H1 (cell line): ENCODE results near the gene PDE4C. TPM values are rescaled to one million over a fixed set of nuclear protein-coding genes. Genes with fewer than 3 reads are reported as not detected.

Source experiments
- CTCF ChIA-PET: fragments of 300-600 bp; sonication (Branson Sonifier 250); formaldehyde crosslinking; loops from one replicate; lab custom pipeline; 2021; ENCODE audit not compliant: partially characterized antibody; lab: Charles Lee
- POLR2A ChIA-PET: fragments of 300-600 bp; sonication (Branson Sonifier 250); formaldehyde crosslinking; loops from one replicate; lab custom pipeline; 2021; ENCODE audit warnings: inconsistent platforms; ENCODE audit not compliant: partially characterized antibody; lab: Charles Lee
- DNase-seq, 2 experiments: peaks; one replicate each; pipeline versions ENCODE4 v3.0.0 to v3.0.0-alpha.2; 2010 to 2022; ENCODE audit warnings: low spot score in 2 of 2, low read depth in 1 of 2, mixed read lengths in 1 of 2
- FAIRE-seq: peaks from 2 replicates; lab custom pipeline; 2011; peaks lifted over from hg19 to GRCh38; lab: Jason Lieb, UNC
- H2AFZ ChIP-seq: 2 replicates; pipeline ENCODE4 v1.8.1; 2012; ENCODE audit warnings: low read length, inconsistent platforms
- H2AK5ac ChIP-seq: 2 replicates; pipeline ENCODE4 v1.6.1; 2013; ENCODE audit warnings: low read depth, low read length
- H2BK120ac ChIP-seq: replicated peaks from 2 replicates; pipeline ENCODE3; 2013; ENCODE audit warnings: low read depth, low read length, inconsistent platforms
- H2BK12ac ChIP-seq: 2 replicates; pipeline ENCODE4 v1.6.1; 2013; ENCODE audit warnings: low read depth, low read length
- H2BK15ac ChIP-seq: 2 replicates; pipeline ENCODE4 v1.6.1; 2013; ENCODE audit warnings: low read length
- H2BK20ac ChIP-seq: 2 replicates; pipeline ENCODE4 v1.6.1; 2013; ENCODE audit warnings: low read length
- H2BK5ac ChIP-seq: 2 replicates; pipeline ENCODE4 v1.6.1; 2013; ENCODE audit warnings: low read depth, low read length
- H3K14ac ChIP-seq: 2 replicates; pipeline ENCODE4 v1.6.1; 2013; ENCODE audit warnings: inconsistent platforms; ENCODE audit not compliant: insufficient read length
- H3K18ac ChIP-seq: 2 replicates; pipeline ENCODE4 v1.6.1; 2013; ENCODE audit warnings: low read length; ENCODE audit errors: extremely low read depth
- H3K23ac ChIP-seq: 2 replicates; pipeline ENCODE4 v1.6.1; 2013; ENCODE audit warnings: inconsistent platforms; ENCODE audit not compliant: insufficient read length
- H3K23me2 ChIP-seq: 2 replicates; pipeline ENCODE4 v1.6.1; 2013; ENCODE audit warnings: low read depth, low read length
- H3K27ac ChIP-seq: 2 replicates; pipeline ENCODE4 v1.6.1; 2011; ENCODE audit warnings: low read depth, low read length, inconsistent platforms
- H3K27me3 ChIP-seq, 4 experiments: replicated peaks in 1 of 4; 1 replicate in 1 of 4; 2 replicates in 3 of 4; pipeline versions ENCODE4 v1.6.1 to v1.8.1; 2011 to 2013; ENCODE audit warnings: low read length in 3 of 4, mild to moderate bottlenecking in 3 of 4, inconsistent platforms in 2 of 4, mixed read lengths in 2 of 4, moderate library complexity in 1 of 4; ENCODE audit not compliant: control insufficient read depth in 3 of 4, insufficient read depth in 3 of 4; ENCODE audit errors: extremely low read depth in 1 of 4
- H3K36me3 ChIP-seq, 4 experiments: 2 replicates each; pipeline versions ENCODE4 v1.6.1 to v1.8.1; 2011 to 2013; ENCODE audit warnings: mild to moderate bottlenecking in 4 of 4, low read length in 3 of 4, moderate library complexity in 2 of 4, control low read depth in 1 of 4, inconsistent platforms in 1 of 4; ENCODE audit not compliant: insufficient read depth in 4 of 4, control insufficient read depth in 2 of 4
- H3K4ac ChIP-seq: replicated peaks from 2 replicates; pipeline ENCODE3; 2013; ENCODE audit warnings: low read length, low read depth, mixed read lengths, inconsistent platforms; ENCODE audit not compliant: insufficient read length
- H3K4me1 ChIP-seq, 4 experiments: replicated peaks in 1 of 4; 1 replicate in 1 of 4; 2 replicates in 3 of 4; pipeline versions ENCODE4 v1.6.1 to v1.8.1; 2011 to 2013; ENCODE audit warnings: low read length in 3 of 4, inconsistent platforms in 2 of 4, mixed read lengths in 1 of 4; ENCODE audit not compliant: insufficient read depth in 4 of 4, control insufficient read depth in 3 of 4
- H3K4me2 ChIP-seq, 2 experiments: 2 replicates each; pipeline versions ENCODE4 v1.6.1 to v1.8.1; 2011 to 2013; ENCODE audit warnings: low read depth in 2 of 2, low read length in 2 of 2, control low read depth in 1 of 2, inconsistent platforms in 1 of 2, mild to moderate bottlenecking in 1 of 2; ENCODE audit not compliant: insufficient read depth in 1 of 2
- H3K4me3 ChIP-seq, 4 experiments: fragments of 200-600, 300-600 bp in 1 of 4; sonication (generic), shearing (Covaris generic), sonication (Bioruptor Twin) in 1 of 4; 2 replicates each; pipeline versions ENCODE4 v1.5.1 to v1.8.1; 2011 to 2016; ENCODE audit warnings: low read length in 4 of 4, low read depth in 3 of 4, control low read depth in 2 of 4, inconsistent platforms in 2 of 4, mild to moderate bottlenecking in 2 of 4, mixed read lengths in 1 of 4, moderate library complexity in 1 of 4; ENCODE audit not compliant: insufficient read depth in 2 of 4; ENCODE audit errors: extremely low read depth in 1 of 4
- H3K56ac ChIP-seq: replicated peaks from 2 replicates; pipeline ENCODE3; 2013; ENCODE audit warnings: low read depth, mild to moderate bottlenecking, mixed read lengths, low read length, inconsistent platforms; ENCODE audit not compliant: insufficient read length
- H3K79me1 ChIP-seq: 2 replicates; pipeline ENCODE4 v1.6.1; 2013; ENCODE audit warnings: low read depth, low read length, control low read depth
- H3K79me2 ChIP-seq, 2 experiments: 2 replicates each; pipeline versions ENCODE4 v1.6.1 to v1.8.1; 2012 to 2013; ENCODE audit warnings: low read length in 2 of 2, mild to moderate bottlenecking in 2 of 2, inconsistent platforms in 1 of 2; ENCODE audit not compliant: insufficient read depth in 2 of 2, control insufficient read depth in 1 of 2
- H3K9ac ChIP-seq, 4 experiments: replicated peaks in 1 of 4; 1 replicate in 1 of 4; 2 replicates in 3 of 4; pipeline versions ENCODE4 v1.6.1 to v1.8.1; 2011 to 2013; ENCODE audit warnings: low read depth in 3 of 4, low read length in 3 of 4, control low read depth in 2 of 4, mild to moderate bottlenecking in 2 of 4, moderate library complexity in 2 of 4, inconsistent platforms in 1 of 4; ENCODE audit errors: extremely low read depth in 1 of 4
- H3K9me3 ChIP-seq, 2 experiments: 2 replicates each; pipeline versions ENCODE4 v1.6.1 to v1.8.1; 2012 to 2013; ENCODE audit warnings: mild to moderate bottlenecking in 2 of 2, moderate library complexity in 2 of 2, control low read depth in 1 of 2, inconsistent platforms in 1 of 2, low read depth in 1 of 2, low read length in 1 of 2, mixed read lengths in 1 of 2; ENCODE audit not compliant: insufficient read depth in 2 of 2
- H4K20me1 ChIP-seq, 2 experiments: replicated peaks in 1 of 2; 2 replicates each; pipeline versions ENCODE3 to v1.8.1; 2011 to 2013; ENCODE audit warnings: inconsistent platforms in 2 of 2, low read length in 2 of 2, mild to moderate bottlenecking in 1 of 2; ENCODE audit not compliant: insufficient read depth in 2 of 2, control insufficient read depth in 1 of 2
- H4K5ac ChIP-seq: 2 replicates; pipeline ENCODE4 v1.6.1; 2013; ENCODE audit warnings: low read length, low read depth, mixed read lengths, inconsistent platforms; ENCODE audit not compliant: insufficient read length
- H4K8ac ChIP-seq: 2 replicates; pipeline ENCODE4 v1.8.0; 2013; ENCODE audit warnings: mild to moderate bottlenecking, moderate library complexity, low read length, inconsistent platforms; ENCODE audit not compliant: insufficient read depth; ENCODE audit errors: extremely low read depth
- H4K91ac ChIP-seq: replicated peaks from 2 replicates; pipeline ENCODE3; 2013; ENCODE audit warnings: low read length, mixed read lengths, inconsistent platforms; ENCODE audit not compliant: insufficient read length
- BACH1 ChIP-seq: IDR thresholded peaks from 2 replicates; pipeline ENCODE4 v1.6.1; 2012; ENCODE audit warnings: low read length, improper control_type of control experiment
- HDAC2 ChIP-seq, 2 experiments: fragments of 300-600 bp in 1 of 2; sonication (generic) in 1 of 2; IDR thresholded peaks; 2 replicates each; pipeline ENCODE4 v1.6.1; 2011 to 2012; ENCODE audit warnings: low read depth in 2 of 2, low read length in 2 of 2, mild to moderate bottlenecking in 2 of 2, moderate library complexity in 2 of 2, borderline replicate concordance in 1 of 2, inconsistent platforms in 1 of 2
- HDAC6 ChIP-seq: IDR thresholded peaks from one replicate; pipeline ENCODE4 v1.7.1; 2012; ENCODE audit warnings: low read depth, mild to moderate bottlenecking, inconsistent platforms, low read length, moderate library complexity
- POLR2A ChIP-seq, 2 experiments: IDR thresholded peaks; 1 replicate in 1 of 2; 2 replicates in 1 of 2; pipeline ENCODE4 v1.6.1; 2011; ENCODE audit warnings: low read depth in 2 of 2, low read length in 2 of 2, mild to moderate bottlenecking in 2 of 2; ENCODE audit errors: control extremely low read depth in 1 of 2
- POLR2AphosphoS5 ChIP-seq: IDR thresholded peaks from 2 replicates; pipeline ENCODE4 v1.6.1; 2011; ENCODE audit warnings: low read depth, low read length
- RNF2 ChIP-seq: fragments of 200-900, 300-1000 bp; sonication (generic); IDR thresholded peaks from 2 replicates; pipeline ENCODE4 v1.7.1; 2016; ENCODE audit warnings: borderline replicate concordance, low read depth, mild to moderate bottlenecking, antibody characterized with exemption, low read length; ENCODE audit not compliant: poor library complexity, severe bottlenecking; ENCODE audit errors: missing control alignments
- SIRT6 ChIP-seq: IDR thresholded peaks from one replicate; pipeline ENCODE4 v1.7.1; 2012; ENCODE audit warnings: low read length, inconsistent platforms
- SIX5 ChIP-seq: IDR thresholded peaks from 2 replicates; pipeline ENCODE4 v1.6.1; 2011; ENCODE audit warnings: mild to moderate bottlenecking, low read depth, low read length
- TAF7 ChIP-seq: optimal IDR thresholded peaks from 2 replicates; pipeline ENCODE3; 2011; ENCODE audit warnings: low read depth, mild to moderate bottlenecking, inconsistent platforms, low read length, moderate library complexity, borderline replicate concordance
- USF2 ChIP-seq: IDR thresholded peaks from 2 replicates; pipeline ENCODE4 v1.6.1; 2011; ENCODE audit warnings: low read length, improper control_type of control experiment
- WGBS, 2 experiments: shearing (Covaris generic) in 1 of 2; methylation state at CpG; one replicate each; pipeline versions ENCODE4 v1.1.6 to v1.1.7; 2013 to 2015; ENCODE audit warnings: low lambda C conversion rate in 2 of 2, mixed read lengths in 2 of 2, inconsistent platforms in 1 of 2, low coverage in 1 of 2, missing lambda C conversion rate in 1 of 2; ENCODE audit not compliant: insufficient replicate concordance in 2 of 2, insufficient coverage in 1 of 2, insufficient read length in 1 of 2; ENCODE audit errors: extremely low coverage in 1 of 2, missing lambda C conversion rate in 1 of 2; 5-methylcytosine and 5-hydroxymethylcytosine counted together
- polyA plus RNA-seq, 7 experiments: library from polyadenylated mRNA; depleted of rRNA in 3 of 7; stranded (reverse) in 5 of 7; unstranded in 2 of 7; fragments of >200 nt in 5 of 7; fragments of 200-250 nt in 2 of 7; gene quantifications; 1 replicate in 5 of 7; 2 replicates in 1 of 7; 4 replicates in 1 of 7; pipeline versions ENCODE4 v1.2.1 to v1.2.3, GENCODE V29; 2011 to 2013; ENCODE audit warnings: missing spikeins in 2 of 7, mixed read lengths in 2 of 7
- total RNA-seq: library from RNA; stranded (reverse); fragmentation: NEBNext Ultra II Directional; extraction: Animal tissue kit (Norgen Biotek cat#: 25700); gene quantifications from 2 replicates; pipeline ENCODE4 v1.2.1, GENCODE V29; 2021

Gene PDE4C
- total and polyA plus RNA-seq, 2 of the 8 experiments (the other 6 are each of a cell fraction or from before 2014, with no cell fraction given) = 2.7 to 3.1 TPM

- H3K56ac ChIP-seq = no peak overlapping the region
- H3K9me3 ChIP-seq = no peaks in the 10 kb centered on the region
- no peaks in the 10 kb centered on the region for H4K20me1 ChIP-seq
- ChIA-PET CTCF (interaction anchor here (0.6 to 10.1 kb wide), 9 partner anchors 10 to 523 kb away, joined by 3 to 140 read pairs (median 18); partner anchors contain the start of gene RAB3A), POLR2A (interaction anchor here (0.7 to 4.4 kb wide), 3 partner anchors 19 to 51 kb away, joined by 3 to 43 read pairs (median 10); partner anchors contain the start of gene JUND)
- DNase-seq (no peak), FAIRE-seq (no peak)
- no peak overlapping the region; a peak in 1 of 4 replicates for H3K4me2 ChIP-seq
- H2BK12ac ChIP-seq = no peak overlapping the region
- H3K4me1 ChIP-seq = peaks cover 6 to 27% (median 23%) of the 10 kb centered on the region in 4 experiments
- no peak overlapping the region for H2AFZ ChIP-seq
- H3K27ac ChIP-seq = no peak overlapping the region
- H4K8ac ChIP-seq = no peak overlapping the region
- H3K18ac ChIP-seq = no peak overlapping the region
- no peak overlapping the region for H2BK120ac ChIP-seq
- TF ChIP-seq TAF7 (no peak), RNF2 (no peak), POLR2AphosphoS5 (no peak), BACH1 (no peak), HDAC6 (no peak), SIX5 (no peak), HDAC2 (IDR thresholded peaks at IDR 0.05; ENCODE audit: borderline replicate concordance in 1 of 2, low read depth in 2 of 2, low read length in 2 of 2) (no peak), POLR2A (IDR thresholded peaks at IDR 0.05; ENCODE audit: control extremely low read depth in 1 of 2, low read depth in 2 of 2, low read length in 2 of 2) (no peak), USF2 (no peak), SIRT6 (no peak)
- H3K23me2 ChIP-seq = peaks cover 12% of the 10 kb centered on the region
- H3K36me3 ChIP-seq = no peaks in the 10 kb centered on the region
- peak overlapping the region; percentile 18; the same call in 1 of the 2 replicates for H2BK5ac ChIP-seq
- no peaks in the 10 kb centered on the region for H3K79me2 ChIP-seq
- H4K5ac ChIP-seq = no peak overlapping the region
- H3K27me3 ChIP-seq = peaks cover 10 to 21% (median 16%) of the 10 kb centered on the region in 4 experiments
- H3K14ac ChIP-seq = no peak overlapping the region
- H3K23ac ChIP-seq = no peak overlapping the region
- no peak overlapping the region for H3K4ac ChIP-seq
- H3K9ac ChIP-seq = no peak overlapping the region
- no peaks in the 10 kb centered on the region for H3K79me1 ChIP-seq
- no peak overlapping the region; the same call in 1 of the 2 replicates for H2BK20ac ChIP-seq
- peak overlapping the region; percentile 25 for H4K91ac ChIP-seq
- H2BK15ac ChIP-seq = no peak overlapping the region
- H3K4me3 ChIP-seq = no peak overlapping the region
- no peak overlapping the region for H2AK5ac ChIP-seq
- 56% methylated on average over 4 of the region's 4 CpGs; no CpG with 5 or more reads in 1 of the 2 experiments for WGBS, 2 experiments
These were observed 3.7 kb upstream of the PDE4C start for GRCh38 chr19:18229915-18230314.
